ENCODE results near the gene TRAF3.

TRAF3 gene

DNA sequence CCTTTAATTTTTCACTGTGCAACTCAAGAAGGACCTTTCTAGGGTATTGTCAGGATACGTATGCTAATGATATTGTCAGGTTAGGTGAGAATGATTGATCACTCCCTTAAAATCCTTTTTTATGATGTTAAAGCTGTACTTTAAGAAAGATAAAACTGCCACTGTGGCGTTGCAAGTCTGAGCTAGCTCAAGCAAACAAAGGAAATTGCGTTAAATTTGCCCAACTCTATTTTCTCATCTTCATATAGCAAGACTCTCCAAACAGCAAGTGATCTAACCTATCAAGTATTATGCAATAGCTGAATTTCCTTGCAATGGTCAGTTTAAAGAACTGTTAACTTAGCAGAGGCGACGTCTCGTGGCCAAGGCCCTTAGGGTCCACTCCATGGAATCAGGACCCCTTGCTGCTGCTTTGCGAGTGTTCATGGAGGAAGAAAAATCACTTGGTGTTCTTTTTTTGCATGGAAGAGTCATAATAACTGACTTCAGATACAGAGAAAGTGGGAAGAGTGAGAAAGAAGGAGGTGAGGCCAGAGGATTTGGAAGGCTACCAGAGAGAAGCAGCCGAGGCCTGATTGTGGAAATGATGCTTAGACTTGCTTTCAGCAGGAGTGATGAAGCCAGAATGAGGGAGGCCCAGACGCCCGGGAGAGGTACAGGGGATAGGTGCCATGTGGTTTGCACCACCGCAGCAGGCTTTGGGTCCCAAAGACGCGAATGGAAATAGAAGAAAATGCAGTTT is 2.5 kb downstream of the TRAF3 start:
- no peak for DNase-seq

- DNase-seq = no peak
Observed at GRCh38 chr14:102781063-102781462, 3.8 kb downstream of the TRAF3 start.

DNA sequence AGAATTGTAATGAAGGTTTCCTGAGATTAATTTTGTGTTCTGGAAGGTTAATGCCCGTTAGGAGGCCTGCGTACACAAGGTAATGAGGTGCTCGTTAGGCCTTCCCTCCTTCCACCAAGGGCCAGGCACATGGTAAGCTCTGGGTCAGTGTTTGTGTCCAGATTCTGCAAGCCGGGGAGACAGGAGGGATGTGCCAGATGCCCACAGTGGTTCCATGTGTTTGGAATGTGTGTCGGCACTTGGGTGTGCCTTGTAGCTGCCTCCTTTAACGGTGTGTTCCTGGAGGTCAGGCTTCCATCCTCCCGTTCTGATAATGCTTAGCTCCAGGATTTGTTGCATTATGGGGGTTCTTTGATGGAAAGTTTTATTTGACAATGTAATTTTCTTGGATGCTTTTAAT is 5.7 kb downstream of the TRAF3 start:
- no peak for DNase-seq

- no peak for DNase-seq
Observed at GRCh38 chr14:102784892-102785594, 7.8 kb downstream of the TRAF3 start.

DNA sequence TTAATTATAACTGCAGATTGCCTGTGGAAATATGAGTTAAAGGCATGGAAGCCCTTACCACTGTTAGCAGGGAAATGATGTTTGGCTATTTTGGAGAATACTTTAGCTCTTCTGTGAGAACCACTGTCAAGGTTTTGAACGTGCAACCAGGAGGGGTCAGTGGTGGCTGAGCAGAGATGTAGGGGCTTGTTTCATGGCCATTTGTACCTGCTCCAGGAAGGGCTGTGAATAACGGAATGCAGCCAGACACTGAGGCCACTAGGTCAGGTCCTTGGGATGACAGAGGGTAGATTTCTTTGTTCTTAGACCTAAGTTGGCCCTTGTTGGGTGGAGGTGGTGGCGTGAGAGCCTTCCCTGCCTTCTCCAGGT is 8.3 kb downstream of the TRAF3 start:
- no peak for DNase-seq

- no peak for DNase-seq
Observed at GRCh38 chr14:102786768-102787167, 9.5 kb downstream of the TRAF3 start.

- DNase-seq = no peak
Observed at GRCh38 chr14:102789349-102789748, 12.1 kb downstream of the TRAF3 start.

DNA sequence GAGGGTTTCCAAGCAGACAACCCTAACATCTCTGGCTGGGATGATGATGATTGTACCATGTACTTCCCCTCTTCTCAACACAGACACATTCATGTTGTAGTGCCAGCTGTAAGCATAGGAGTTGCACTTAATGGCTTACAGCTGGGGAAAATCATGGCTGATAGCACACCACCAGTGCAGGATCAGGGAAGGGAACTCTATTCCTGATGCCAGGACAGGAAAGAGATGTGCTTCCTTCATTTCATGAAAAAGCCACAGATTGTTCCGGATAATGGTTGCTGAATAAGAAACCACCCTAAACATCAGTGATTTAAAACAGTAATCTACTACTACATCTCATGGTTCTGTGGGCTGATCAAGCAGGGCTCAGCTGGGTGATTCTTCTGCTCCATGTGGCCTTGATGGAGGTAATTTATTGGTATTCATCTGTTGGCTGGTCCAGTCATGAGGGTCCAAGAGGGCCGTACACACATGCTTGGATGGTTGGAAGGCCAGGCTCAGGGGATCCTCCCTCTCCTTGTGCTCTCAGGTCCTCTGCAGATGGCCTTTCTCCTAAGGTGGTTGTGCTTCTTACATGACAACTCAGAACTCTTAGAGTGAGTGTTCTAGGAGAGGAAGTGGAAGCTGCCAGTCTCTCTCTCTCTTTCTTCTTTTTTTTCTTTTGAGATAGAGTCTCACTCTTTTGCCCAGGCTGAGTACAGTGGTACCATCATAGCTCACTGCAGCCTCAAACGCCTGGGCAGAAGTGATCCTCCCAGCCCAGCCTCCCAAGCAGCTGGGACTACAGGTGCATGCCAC is 16.5 kb downstream of the TRAF3 start:
- no peak for DNase-seq

GRCh38 chr14:102795060-102795925 is 18.0 kb downstream of the TRAF3 start:
- no peak for DNase-seq

DNA sequence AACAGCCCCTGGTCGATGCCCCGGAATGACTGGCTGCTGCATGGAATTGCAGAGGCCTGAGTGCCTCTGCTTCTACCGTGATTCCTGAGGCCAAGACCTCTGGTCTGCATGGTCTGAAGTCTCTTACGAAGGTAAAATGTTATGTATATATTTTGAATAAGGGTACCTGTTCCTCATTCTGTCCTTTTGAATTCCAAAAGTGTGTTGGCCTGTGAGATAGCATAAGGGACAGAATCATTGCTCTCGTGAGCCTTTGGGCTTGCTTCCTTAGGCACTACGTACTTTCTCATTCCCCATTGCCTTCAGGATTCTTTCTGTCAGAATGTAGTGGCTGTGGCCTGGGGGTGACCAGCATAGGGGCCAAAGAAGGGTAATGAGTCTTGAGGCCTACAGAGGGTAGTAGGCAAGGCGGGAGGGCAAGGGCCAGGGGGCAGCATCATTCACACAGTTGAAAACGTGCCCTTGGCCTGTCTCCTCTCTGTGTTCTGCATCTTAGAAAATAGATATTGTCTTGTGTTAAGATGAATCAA is 19.5 kb downstream of the TRAF3 start:
- DNase-seq = no peak

DNA sequence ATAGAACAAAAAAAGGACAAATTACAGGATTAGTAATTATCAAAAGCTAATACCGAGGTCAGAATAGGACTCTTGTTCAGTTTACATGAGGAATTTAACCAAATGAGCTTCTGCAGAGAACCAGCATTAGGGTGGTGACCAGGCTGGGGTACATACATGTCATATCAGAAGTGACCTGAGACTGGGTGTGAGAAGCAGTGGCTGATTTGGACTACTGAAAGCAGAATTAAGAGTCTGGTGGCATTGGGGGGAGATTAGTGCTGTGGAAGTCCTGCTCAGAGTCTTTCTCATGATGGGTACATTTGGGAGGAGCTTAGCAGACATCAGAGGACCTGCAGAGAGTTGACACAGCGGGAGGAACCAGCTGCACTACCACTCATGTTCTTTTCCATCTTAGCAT is 21.7 kb downstream of the TRAF3 start:
- DNase-seq = no peak

- DNase-seq = no peak
Observed at GRCh38 chr14:102799684-102800562, 22.7 kb downstream of the TRAF3 start.

- DNase-seq = no peak
Observed at GRCh38 chr14:102802834-102803523, 25.7 kb downstream of the TRAF3 start.

DNA sequence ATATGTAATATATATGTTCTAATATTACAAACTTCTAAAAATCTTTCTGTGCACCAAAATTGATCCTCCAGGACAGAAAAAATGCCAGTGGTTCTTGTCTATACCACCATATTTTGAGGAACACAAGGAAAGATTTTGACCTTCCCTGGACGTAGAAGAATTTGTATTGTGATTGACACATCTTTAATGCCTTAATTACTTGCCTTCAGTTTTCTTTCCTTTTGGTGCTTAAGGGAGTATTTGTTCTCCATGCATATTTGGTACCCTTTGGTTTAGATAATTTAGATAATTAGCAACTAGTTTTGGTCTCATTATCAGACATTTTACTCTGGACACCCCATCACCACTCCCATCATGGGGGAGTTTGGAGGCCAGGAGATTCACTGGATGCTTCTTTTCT is 27.6 kb downstream of the TRAF3 start:
- no peak for DNase-seq

- DNase-seq = no peak
Observed at GRCh38 chr14:102805371-102805891, 28.2 kb downstream of the TRAF3 start.

DNA sequence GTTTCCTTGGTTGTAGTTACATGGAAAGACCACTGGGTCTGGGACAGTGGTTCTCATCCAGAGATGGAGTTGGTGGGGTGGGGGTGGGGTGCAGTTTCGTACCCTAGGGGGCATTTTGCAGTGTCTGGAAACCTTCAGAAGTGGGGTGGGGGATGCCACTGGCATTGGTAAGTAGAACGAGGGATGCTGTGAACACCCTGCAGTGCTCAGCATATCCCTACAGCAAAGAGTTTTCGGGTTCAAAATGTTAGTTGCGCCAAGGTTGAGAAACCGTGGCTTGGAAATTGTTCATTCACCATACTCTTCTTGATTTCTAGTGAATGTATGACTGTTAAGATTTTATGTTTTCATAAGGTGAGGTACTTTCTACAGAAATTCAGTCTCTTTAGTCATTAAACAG is 28.7 kb downstream of the TRAF3 start:
- DNase-seq = no peak

DNA sequence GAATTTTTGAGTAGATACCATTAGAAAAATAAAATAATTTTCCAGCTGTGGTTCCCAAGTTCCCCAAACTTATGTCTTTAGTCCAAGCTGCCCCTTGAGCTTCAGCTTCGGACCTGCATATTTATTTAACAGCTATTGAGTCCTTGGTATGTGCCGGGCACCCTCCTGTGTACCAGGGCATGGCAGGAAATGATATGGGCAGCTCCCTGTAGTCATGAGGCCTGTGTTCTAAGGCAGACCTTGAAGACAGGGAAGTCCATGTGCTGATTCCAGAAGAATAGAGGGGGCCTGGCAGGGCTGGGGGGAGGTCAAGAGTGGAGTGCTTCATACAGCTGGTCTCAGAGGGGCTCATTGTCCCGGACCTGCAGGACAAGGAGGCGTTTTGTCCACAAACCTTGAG is 29.2 kb downstream of the TRAF3 start:
- DNase-seq = no peak

DNA sequence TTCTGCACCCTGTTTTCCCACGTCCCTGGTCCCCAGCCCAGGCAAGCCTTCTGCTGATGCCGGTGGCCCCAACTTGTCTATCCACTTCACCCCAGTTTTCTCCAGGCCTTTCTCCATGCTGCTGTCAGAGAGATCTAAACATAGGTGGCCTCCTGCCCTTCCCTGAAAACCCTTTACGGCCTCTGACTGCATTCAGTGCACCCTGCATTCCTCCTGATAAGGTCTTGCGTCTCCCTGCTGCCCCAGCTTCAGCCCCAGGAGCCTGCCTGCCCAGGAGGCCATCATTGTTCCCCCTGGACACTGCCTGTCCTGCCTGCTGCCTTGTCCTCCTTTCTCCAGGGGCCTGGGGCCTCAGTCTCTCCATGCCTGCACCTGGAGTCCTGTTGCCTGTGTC is 29.8 kb downstream of the TRAF3 start:
- no peak for DNase-seq

- DNase-seq = no peak
Observed at GRCh38 chr14:102809870-102810269, 32.6 kb downstream of the TRAF3 start.

DNA sequence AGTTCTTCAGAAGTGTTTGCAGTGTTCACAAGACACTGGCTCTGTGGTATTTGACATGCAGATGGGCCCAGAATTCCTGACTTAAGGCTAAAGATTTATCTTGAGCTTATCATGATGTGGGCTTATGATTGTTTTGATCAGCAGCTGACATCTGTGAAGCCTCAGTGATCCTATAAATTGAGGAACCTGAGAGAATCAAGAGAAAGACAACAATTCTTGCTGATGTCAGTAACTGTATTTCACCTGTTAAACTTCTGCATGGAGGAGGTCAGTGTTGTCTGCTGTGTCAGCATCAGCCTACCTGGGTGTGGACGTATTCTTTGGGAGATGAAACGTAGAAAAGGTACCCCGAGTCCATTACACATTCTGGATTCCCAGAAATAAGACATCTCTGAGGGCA is 33.3 kb downstream of the TRAF3 start:
- no peak for DNase-seq
